Nephron progenitor cell (in vitro differentiated cells): Measurements from ENCODE around the gene TAB2.
A peak's percentile ranks its signal among the peaks of the same experiment; 100 is the strongest.

Source experiments
- DNase-seq: peaks from one replicate; pipeline ENCODE4 v3.0.0; 2021
- H3K27ac Mint-ChIP-seq: 2 replicates; pipeline ENCODE4 v1.8.0; 2021; ENCODE audit warnings: mild to moderate bottlenecking, moderate library complexity, mixed read lengths
- H3K27me3 Mint-ChIP-seq: 2 replicates; pipeline ENCODE4 v1.8.0; 2021; ENCODE audit warnings: mild to moderate bottlenecking, low read depth, mixed read lengths; ENCODE audit not compliant: poor library complexity
- H3K36me3 Mint-ChIP-seq: 2 replicates; pipeline ENCODE4 v1.8.0; 2021; ENCODE audit warnings: low read depth, mixed read lengths
- H3K4me1 Mint-ChIP-seq: 2 replicates; pipeline ENCODE4 v1.8.0; 2021; ENCODE audit warnings: mixed read lengths
- H3K4me3 Mint-ChIP-seq: 2 replicates; pipeline ENCODE4 v1.8.0; 2021; ENCODE audit warnings: mild to moderate bottlenecking, moderate library complexity, mixed read lengths
- H3K9me3 Mint-ChIP-seq: 2 replicates; pipeline ENCODE4 v1.8.0; 2021; ENCODE audit warnings: mild to moderate bottlenecking, moderate library complexity, mixed read lengths
- CTCF ChIP-seq: fragments of 200-600 bp; sonication (generic); IDR thresholded peaks from 2 replicates; pipeline ENCODE4 v1.5.0; 2021; ENCODE audit warnings: antibody characterized with exemption

Gene TAB2

GRCh38 chr6:149313861-149314260 is 3.7 kb upstream of the TAB2 start:
- Mint-ChIP-seq H3K4me3 (no peak overlapping the region), H3K27me3 (no peaks in the 10 kb centered on the region), H3K36me3 (peaks cover 3% of the 10 kb centered on the region), H3K27ac (no peak overlapping the region), H3K4me1 (peaks cover 19% of the 10 kb centered on the region), H3K9me3 (peaks cover 3% of the 10 kb centered on the region)
- no peak for DNase-seq
- no peak for TF ChIP-seq CTCF

- H3K4me1 Mint-ChIP-seq: peaks cover 25% of the 10 kb centered on the region
These were observed 3.1 kb upstream of the TAB2 start for GRCh38 chr6:149314325-149314905.

GRCh38 chr6:149316108-149316727 is 1.3 kb upstream of the TAB2 start:
- DNase-seq: no peak
- Mint-ChIP-seq H3K4me1 (peaks cover 41% of the 10 kb centered on the region), H3K27me3 (no peaks in the 10 kb centered on the region), H3K27ac (peak overlapping the region; percentile 90), H3K9me3 (no peaks in the 10 kb centered on the region), H3K4me3 (peak overlapping the region; percentile 90), H3K36me3 (no peaks in the 10 kb centered on the region)
- no peak for TF ChIP-seq CTCF

More at GRCh38 chr6:149314325-149314905, 3.1 kb upstream of the TAB2 start:
- H3K4me3 Mint-ChIP-seq: no peak overlapping the region
- no peak for TF ChIP-seq CTCF
- no peaks in the 10 kb centered on the region for H3K36me3 Mint-ChIP-seq
- no peaks in the 10 kb centered on the region for H3K9me3 Mint-ChIP-seq
- no peaks in the 10 kb centered on the region for H3K27me3 Mint-ChIP-seq
- H3K27ac Mint-ChIP-seq: no peak overlapping the region
- no peak for DNase-seq

- no peak for TF ChIP-seq CTCF
- H3K4me1 Mint-ChIP-seq: peaks cover 41% of the 10 kb centered on the region
- H3K27ac Mint-ChIP-seq: peak overlapping the region; percentile 90
- no peaks in the 10 kb centered on the region for H3K36me3 Mint-ChIP-seq
- no peaks in the 10 kb centered on the region for H3K9me3 Mint-ChIP-seq
- peak overlapping the region; percentile 90 for H3K4me3 Mint-ChIP-seq
- no peaks in the 10 kb centered on the region for H3K27me3 Mint-ChIP-seq
- DNase-seq: peak; percentile 89
These were observed 520 bp upstream of the TAB2 start for GRCh38 chr6:149316740-149317643.

GRCh38 chr6:149318581-149319286 is 1.2 kb downstream of the TAB2 start:
- H3K4me3 Mint-ChIP-seq: peak overlapping the region; percentile 90
- H3K36me3 Mint-ChIP-seq: no peaks in the 10 kb centered on the region
- TF ChIP-seq CTCF: no peak
- no peaks in the 10 kb centered on the region for H3K27me3 Mint-ChIP-seq
- H3K4me1 Mint-ChIP-seq: peaks cover 46% of the 10 kb centered on the region
- DNase-seq: no peak
- no peaks in the 10 kb centered on the region for H3K9me3 Mint-ChIP-seq
- peak overlapping the region; percentile 97 for H3K27ac Mint-ChIP-seq
